22Rv1 (cell line): ENCODE results near the gene MCU.

Experiments used
- ZFX ChIP-seq: fragments of 450-650 bp; IDR thresholded peaks from 2 replicates; pipeline ENCODE4 v1.6.1; 2017; ENCODE audit warnings: antibody characterized with exemption, borderline replicate concordance
- TF ChIP-seq, protein P1 (sequence below): fragments of 450-650 bp; IDR thresholded peaks from 2 replicates; pipeline ENCODE4 v1.5.1; 2017; ENCODE audit warnings: mild to moderate bottlenecking

DNA sequence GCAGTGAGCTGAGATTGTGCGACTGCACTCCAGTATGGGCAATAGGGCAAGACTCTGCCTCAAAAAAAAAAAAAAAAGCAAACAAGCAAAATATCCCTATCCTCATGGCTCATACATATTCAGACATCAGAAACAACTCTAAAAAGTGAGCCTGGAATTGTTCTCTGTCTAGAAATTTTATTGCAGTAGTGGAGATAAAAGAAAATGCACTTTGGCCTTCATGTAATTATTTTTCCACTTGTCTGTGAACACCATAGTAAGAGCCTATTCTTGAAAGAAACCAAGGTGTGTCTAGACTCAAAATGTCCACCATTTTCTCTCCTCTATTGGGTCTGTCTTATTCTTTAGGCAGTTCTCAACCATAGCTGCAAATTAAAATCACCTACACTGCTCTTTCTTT is 30.5 kb upstream of the MCU start:
- TF ChIP-seq, protein P1, sequence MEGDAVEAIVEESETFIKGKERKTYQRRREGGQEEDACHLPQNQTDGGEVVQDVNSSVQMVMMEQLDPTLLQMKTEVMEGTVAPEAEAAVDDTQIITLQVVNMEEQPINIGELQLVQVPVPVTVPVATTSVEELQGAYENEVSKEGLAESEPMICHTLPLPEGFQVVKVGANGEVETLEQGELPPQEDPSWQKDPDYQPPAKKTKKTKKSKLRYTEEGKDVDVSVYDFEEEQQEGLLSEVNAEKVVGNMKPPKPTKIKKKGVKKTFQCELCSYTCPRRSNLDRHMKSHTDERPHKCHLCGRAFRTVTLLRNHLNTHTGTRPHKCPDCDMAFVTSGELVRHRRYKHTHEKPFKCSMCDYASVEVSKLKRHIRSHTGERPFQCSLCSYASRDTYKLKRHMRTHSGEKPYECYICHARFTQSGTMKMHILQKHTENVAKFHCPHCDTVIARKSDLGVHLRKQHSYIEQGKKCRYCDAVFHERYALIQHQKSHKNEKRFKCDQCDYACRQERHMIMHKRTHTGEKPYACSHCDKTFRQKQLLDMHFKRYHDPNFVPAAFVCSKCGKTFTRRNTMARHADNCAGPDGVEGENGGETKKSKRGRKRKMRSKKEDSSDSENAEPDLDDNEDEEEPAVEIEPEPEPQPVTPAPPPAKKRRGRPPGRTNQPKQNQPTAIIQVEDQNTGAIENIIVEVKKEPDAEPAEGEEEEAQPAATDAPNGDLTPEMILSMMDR: no peak
- no peak for TF ChIP-seq ZFX
